Breast epithelium (tissue), 4 donors: Measurements from ENCODE around the gene ROS1. TPM values are rescaled to one million over a fixed set of nuclear protein-coding genes. Genes with fewer than 3 reads are reported as not detected.

ENCODE experiments used
- DNase-seq, 2 donors: peaks; one replicate each; pipeline ENCODE4 v3.0.0-alpha.2; 2019; ENCODE audit warnings: low spot score in 2 of 2
- H3K27ac ChIP-seq, 2 donors: fragments of 200-600 bp; sonication (generic) in 1 of 2; one replicate each; pipeline ENCODE4 v1.5.1; 2016 to 2019; ENCODE audit warnings: mild to moderate bottlenecking in 1 of 2
- H3K27me3 ChIP-seq, 2 donors: fragments of 200-600 bp; sonication (generic) in 1 of 2; one replicate each; pipeline versions ENCODE4 v1.5.1 to v1.6.0; 2017 to 2019; ENCODE audit warnings: control low read depth in 1 of 2, mild to moderate bottlenecking in 1 of 2
- H3K36me3 ChIP-seq: fragments of 200-600 bp; one replicate; pipeline ENCODE4 v1.5.1; 2019
- H3K4me1 ChIP-seq, 2 donors: fragments of 200-600 bp; sonication (generic); one replicate each; pipeline ENCODE4 v1.5.1; 2016 to 2019; ENCODE audit warnings: control low read depth in 1 of 2
- H3K4me3 ChIP-seq, 3 donors: fragments of 200-600 bp; sonication (generic); 1 replicate in 2 of 3; 2 replicates in 1 of 3; pipeline ENCODE4 v1.5.1; 2016 to 2019; ENCODE audit warnings: mild to moderate bottlenecking in 3 of 3, moderate library complexity in 2 of 3
- H3K9me3 ChIP-seq, 2 donors: fragments of 200-600 bp; sonication (generic) in 1 of 2; one replicate each; pipeline ENCODE4 v1.5.1; 2016 to 2019; ENCODE audit warnings: control low read depth in 1 of 2
- POLR2A ChIP-seq: fragments of 450-650 bp; IDR thresholded peaks from one replicate; pipeline ENCODE4 v1.6.1; 2016; ENCODE audit warnings: antibody characterized with exemption, mild to moderate bottlenecking, moderate library complexity
- POLR2AphosphoS5 ChIP-seq, 3 donors: sonication (generic); formaldehyde crosslinking; IDR thresholded peaks; one replicate each; pipeline ENCODE4 v1.6.1; 2017; ENCODE audit warnings: antibody characterized with exemption in 3 of 3
- intact Hi-C: fragments of 100-400 bp; cut with DNase I; formaldehyde crosslinking; loops from one replicate; pipeline ENCODE4 v1.15.1; 2023; ENCODE audit warnings: low total_unique reads
- total RNA-seq, 3 donors: library from RNA; depleted of rRNA; stranded (reverse); fragments of >200 nt; gene quantifications; one replicate each; pipeline ENCODE4 v1.1.0, GENCODE V29; 2016
- TF ChIP-seq, protein P1 (sequence below), 3 donors: fragments of 450-650 bp; IDR thresholded peaks; one replicate each; pipeline ENCODE4 v1.5.1; 2016 to 2017; ENCODE audit warnings: antibody characterized with exemption in 3 of 3, mild to moderate bottlenecking in 3 of 3, moderate library complexity in 3 of 3

Gene ROS1
- total RNA-seq, 3 donors from 2014 or later: under 0.01 TPM; not detected in 2

DNA sequence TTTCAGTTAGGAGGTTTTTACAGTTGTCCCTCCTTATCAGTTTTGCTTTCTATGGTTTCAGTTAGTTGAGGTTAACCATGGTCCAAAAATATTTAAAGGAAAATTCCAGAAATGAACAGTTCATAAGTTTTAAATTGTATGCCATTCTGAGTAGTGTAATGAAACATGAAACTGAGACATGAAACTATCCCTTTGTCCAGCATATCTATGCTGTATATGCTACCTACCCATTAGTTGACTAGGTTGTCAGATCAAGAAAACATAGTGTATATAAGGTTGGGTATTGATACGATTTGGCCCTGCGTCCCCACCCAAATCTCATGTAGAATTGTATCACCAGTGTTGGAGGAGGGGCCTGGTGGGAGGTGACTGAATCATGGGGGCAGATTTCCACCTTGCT, 121.3 kb downstream of the ROS1 start:
- no peak for DNase-seq
- intact Hi-C loops: no loop called here
- H3K27ac ChIP-seq: no peak overlapping the region
- no peak overlapping the region for H3K4me3 ChIP-seq
- no peaks in the 10 kb centered on the region for H3K4me1 ChIP-seq
- no peaks in the 10 kb centered on the region for H3K9me3 ChIP-seq
- TF ChIP-seq POLR2A (no peak), POLR2AphosphoS5 (IDR thresholded peaks at IDR 0.05) (no peak)
- TF ChIP-seq, protein P1, sequence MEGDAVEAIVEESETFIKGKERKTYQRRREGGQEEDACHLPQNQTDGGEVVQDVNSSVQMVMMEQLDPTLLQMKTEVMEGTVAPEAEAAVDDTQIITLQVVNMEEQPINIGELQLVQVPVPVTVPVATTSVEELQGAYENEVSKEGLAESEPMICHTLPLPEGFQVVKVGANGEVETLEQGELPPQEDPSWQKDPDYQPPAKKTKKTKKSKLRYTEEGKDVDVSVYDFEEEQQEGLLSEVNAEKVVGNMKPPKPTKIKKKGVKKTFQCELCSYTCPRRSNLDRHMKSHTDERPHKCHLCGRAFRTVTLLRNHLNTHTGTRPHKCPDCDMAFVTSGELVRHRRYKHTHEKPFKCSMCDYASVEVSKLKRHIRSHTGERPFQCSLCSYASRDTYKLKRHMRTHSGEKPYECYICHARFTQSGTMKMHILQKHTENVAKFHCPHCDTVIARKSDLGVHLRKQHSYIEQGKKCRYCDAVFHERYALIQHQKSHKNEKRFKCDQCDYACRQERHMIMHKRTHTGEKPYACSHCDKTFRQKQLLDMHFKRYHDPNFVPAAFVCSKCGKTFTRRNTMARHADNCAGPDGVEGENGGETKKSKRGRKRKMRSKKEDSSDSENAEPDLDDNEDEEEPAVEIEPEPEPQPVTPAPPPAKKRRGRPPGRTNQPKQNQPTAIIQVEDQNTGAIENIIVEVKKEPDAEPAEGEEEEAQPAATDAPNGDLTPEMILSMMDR (IDR thresholded peaks at IDR 0.05): no peak
- H3K36me3 ChIP-seq: no peaks in the 10 kb centered on the region
- H3K27me3 ChIP-seq: no peaks in the 10 kb centered on the region

DNA sequence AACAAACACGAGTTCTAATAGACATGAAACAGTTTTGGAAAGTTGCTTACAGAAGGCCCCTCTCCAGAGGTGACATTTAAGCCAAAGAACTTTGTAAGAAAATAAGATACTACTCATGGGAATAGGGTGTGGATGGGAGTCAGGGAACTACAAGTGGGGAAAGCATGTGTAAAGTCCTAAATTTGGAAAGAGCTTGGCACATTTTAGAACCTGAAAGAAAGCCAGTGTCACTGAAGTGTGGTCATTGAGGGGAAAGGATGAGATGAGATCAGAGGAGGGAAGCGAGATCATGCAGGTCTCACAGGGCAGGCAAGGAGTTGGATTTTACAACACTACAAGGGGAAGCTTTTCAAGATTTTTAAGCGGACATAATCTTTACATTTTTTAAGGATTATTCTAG, 122.4 kb downstream of the ROS1 start:
- H3K27ac ChIP-seq: no peak overlapping the region
- H3K4me1 ChIP-seq: no peaks in the 10 kb centered on the region
- H3K36me3 ChIP-seq: no peaks in the 10 kb centered on the region
- no peaks in the 10 kb centered on the region for H3K9me3 ChIP-seq
- TF ChIP-seq POLR2A (no peak), POLR2AphosphoS5 (IDR thresholded peaks at IDR 0.05) (no peak)
- TF ChIP-seq, protein P1 (IDR thresholded peaks at IDR 0.05): no peak
- H3K4me3 ChIP-seq: no peak overlapping the region
- intact Hi-C loops: no loop called here
- H3K27me3 ChIP-seq: no peaks in the 10 kb centered on the region
- DNase-seq: no peak

DNA sequence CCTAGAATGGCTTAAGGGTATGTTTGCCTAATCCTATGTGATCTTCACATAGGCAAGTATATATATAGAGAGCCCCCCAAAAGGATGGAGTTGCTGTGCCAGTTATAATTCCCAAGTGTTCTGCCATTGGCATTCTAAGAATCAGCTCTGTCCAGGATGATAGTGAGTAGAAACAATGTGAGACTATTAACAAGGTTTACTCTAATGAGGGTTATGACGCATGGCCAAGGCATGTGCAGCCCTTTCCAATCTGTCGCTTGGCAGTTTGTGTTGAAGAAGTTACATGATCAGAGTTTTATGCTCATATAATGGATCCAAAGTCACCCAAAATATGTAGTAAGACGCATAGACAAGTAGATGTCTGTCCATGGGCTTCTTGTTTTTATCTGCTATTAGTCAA, 126.8 kb downstream of the ROS1 start:
- no peaks in the 10 kb centered on the region for H3K36me3 ChIP-seq
- no peaks in the 10 kb centered on the region for H3K27me3 ChIP-seq
- no peaks in the 10 kb centered on the region for H3K4me1 ChIP-seq
- no peak for TF ChIP-seq POLR2A
- TF ChIP-seq, protein P1 (IDR thresholded peaks at IDR 0.05): no peak
- no peak for TF ChIP-seq POLR2AphosphoS5 (IDR thresholded peaks at IDR 0.05)
- no peak for DNase-seq
- no peak overlapping the region for H3K27ac ChIP-seq
- H3K4me3 ChIP-seq: no peak overlapping the region
- intact Hi-C loops: no loop called here
- no peaks in the 10 kb centered on the region for H3K9me3 ChIP-seq

DNA sequence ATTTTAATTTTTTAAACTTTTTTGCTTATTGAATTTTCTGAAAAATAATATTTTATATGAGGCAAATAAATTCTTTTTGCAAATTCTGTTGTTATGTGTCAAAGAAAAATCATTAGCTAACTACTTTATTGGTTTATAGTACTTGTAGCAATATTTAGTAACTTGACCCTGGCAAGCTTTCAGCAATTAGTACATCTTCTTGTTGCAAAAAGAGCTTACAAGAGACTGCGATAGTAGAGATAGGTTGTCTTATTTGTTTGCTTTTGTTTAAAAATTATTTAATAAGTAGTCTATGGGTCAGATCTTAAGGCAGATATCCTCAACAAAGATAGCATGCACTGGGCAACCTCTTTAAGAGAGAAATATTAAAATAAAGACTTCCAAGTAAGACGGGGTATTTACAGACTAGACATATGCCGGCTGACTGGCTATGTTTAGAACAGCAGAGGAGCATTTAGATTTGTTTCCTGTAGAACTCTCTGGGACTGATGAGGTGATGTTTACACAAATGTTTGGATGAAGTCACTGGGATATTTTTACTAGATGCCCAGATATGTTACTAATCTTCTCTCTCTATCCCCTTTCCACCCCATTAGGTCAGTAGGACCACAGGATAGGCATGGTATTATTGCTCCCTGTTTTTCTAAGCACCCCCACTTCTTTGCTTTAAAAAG, 135.4 kb downstream of the ROS1 start:
- Histone ChIP-seq H3K4me1 (no peaks in the 10 kb centered on the region), H3K27me3 (peaks cover 0 to 10% of the 10 kb centered on the region in 2 donors), H3K4me3 (no peak overlapping the region), H3K27ac (no peak overlapping the region), H3K36me3 (no peaks in the 10 kb centered on the region), H3K9me3 (no peaks in the 10 kb centered on the region)
- no peak for TF ChIP-seq POLR2AphosphoS5 (IDR thresholded peaks at IDR 0.05)
- TF ChIP-seq POLR2A: no peak
- TF ChIP-seq, protein P1 (IDR thresholded peaks at IDR 0.05): no peak
- intact Hi-C loops: no loop called here
- no peak for DNase-seq

DNA sequence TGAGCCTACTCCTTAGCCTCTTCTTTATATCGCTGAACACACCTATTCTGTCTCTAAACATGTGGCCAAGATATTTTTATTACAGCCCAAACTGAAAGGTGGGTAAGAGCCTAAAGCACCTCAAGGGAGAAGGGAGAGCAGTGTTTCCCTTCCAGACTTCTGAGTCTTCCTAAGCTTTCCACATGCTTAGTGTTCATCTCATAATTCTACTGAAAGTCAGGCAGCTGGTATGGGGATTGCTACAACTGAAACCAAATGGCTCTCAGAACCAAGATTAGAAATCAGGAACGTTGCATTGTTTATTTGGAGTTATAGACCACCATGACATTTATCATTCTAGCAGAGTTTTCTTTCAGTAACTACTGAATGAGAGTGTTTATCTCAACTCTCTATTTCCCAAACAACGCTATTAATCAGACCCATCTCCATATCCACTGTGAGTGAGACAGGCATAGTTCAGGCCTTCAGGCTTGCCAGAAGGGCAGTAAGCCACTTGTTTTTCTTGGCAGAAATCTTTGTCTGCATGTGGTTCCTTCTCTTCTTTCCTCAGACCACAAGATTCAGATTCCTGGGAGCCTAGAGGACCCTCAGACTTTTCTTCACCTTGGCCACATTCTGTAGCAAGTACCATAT, 137.5 kb downstream of the ROS1 start:
- Histone ChIP-seq H3K4me3 (no peak overlapping the region), H3K27me3 (peaks cover 0 to 10% of the 10 kb centered on the region in 2 donors), H3K4me1 (no peaks in the 10 kb centered on the region), H3K9me3 (no peaks in the 10 kb centered on the region), H3K27ac (no peak overlapping the region), H3K36me3 (no peaks in the 10 kb centered on the region)
- DNase-seq: no peak
- intact Hi-C loops: no loop called here
- TF ChIP-seq POLR2A (no peak), POLR2AphosphoS5 (IDR thresholded peaks at IDR 0.05) (no peak)
- TF ChIP-seq, protein P1 (IDR thresholded peaks at IDR 0.05): no peak
